H1 (cell line): Measurements from ENCODE around the gene AAGAB. TPM values are rescaled to one million over a fixed set of nuclear protein-coding genes. Genes with fewer than 3 reads are reported as not detected.

Experiments used
- CTCF ChIA-PET: fragments of 300-600 bp; sonication (Branson Sonifier 250); formaldehyde crosslinking; loops from one replicate; lab custom pipeline; 2021; ENCODE audit not compliant: partially characterized antibody; lab: Charles Lee
- POLR2A ChIA-PET: fragments of 300-600 bp; sonication (Branson Sonifier 250); formaldehyde crosslinking; loops from one replicate; lab custom pipeline; 2021; ENCODE audit warnings: inconsistent platforms; ENCODE audit not compliant: partially characterized antibody; lab: Charles Lee
- DNase-seq, 2 experiments: peaks; one replicate each; pipeline versions ENCODE4 v3.0.0 to v3.0.0-alpha.2; 2010 to 2022; ENCODE audit warnings: low spot score in 2 of 2, low read depth in 1 of 2, mixed read lengths in 1 of 2
- FAIRE-seq: peaks from 2 replicates; lab custom pipeline; 2011; peaks lifted over from hg19 to GRCh38; lab: Jason Lieb, UNC
- H2AFZ ChIP-seq: 2 replicates; pipeline ENCODE4 v1.8.1; 2012; ENCODE audit warnings: low read length, inconsistent platforms
- H2AK5ac ChIP-seq: 2 replicates; pipeline ENCODE4 v1.6.1; 2013; ENCODE audit warnings: low read depth, low read length
- H2BK120ac ChIP-seq: replicated peaks from 2 replicates; pipeline ENCODE3; 2013; ENCODE audit warnings: low read depth, low read length, inconsistent platforms
- H2BK12ac ChIP-seq: 2 replicates; pipeline ENCODE4 v1.6.1; 2013; ENCODE audit warnings: low read depth, low read length
- H2BK15ac ChIP-seq: 2 replicates; pipeline ENCODE4 v1.6.1; 2013; ENCODE audit warnings: low read length
- H2BK20ac ChIP-seq: 2 replicates; pipeline ENCODE4 v1.6.1; 2013; ENCODE audit warnings: low read length
- H2BK5ac ChIP-seq: 2 replicates; pipeline ENCODE4 v1.6.1; 2013; ENCODE audit warnings: low read depth, low read length
- H3K14ac ChIP-seq: 2 replicates; pipeline ENCODE4 v1.6.1; 2013; ENCODE audit warnings: inconsistent platforms; ENCODE audit not compliant: insufficient read length
- H3K18ac ChIP-seq: 2 replicates; pipeline ENCODE4 v1.6.1; 2013; ENCODE audit warnings: low read length; ENCODE audit errors: extremely low read depth
- H3K23ac ChIP-seq: 2 replicates; pipeline ENCODE4 v1.6.1; 2013; ENCODE audit warnings: inconsistent platforms; ENCODE audit not compliant: insufficient read length
- H3K23me2 ChIP-seq: 2 replicates; pipeline ENCODE4 v1.6.1; 2013; ENCODE audit warnings: low read depth, low read length
- H3K27ac ChIP-seq: 2 replicates; pipeline ENCODE4 v1.6.1; 2011; ENCODE audit warnings: low read depth, low read length, inconsistent platforms
- H3K27me3 ChIP-seq, 4 experiments: replicated peaks in 1 of 4; 1 replicate in 1 of 4; 2 replicates in 3 of 4; pipeline versions ENCODE4 v1.6.1 to v1.8.1; 2011 to 2013; ENCODE audit warnings: low read length in 3 of 4, mild to moderate bottlenecking in 3 of 4, inconsistent platforms in 2 of 4, mixed read lengths in 2 of 4, moderate library complexity in 1 of 4; ENCODE audit not compliant: control insufficient read depth in 3 of 4, insufficient read depth in 3 of 4; ENCODE audit errors: extremely low read depth in 1 of 4
- H3K36me3 ChIP-seq, 4 experiments: 2 replicates each; pipeline versions ENCODE4 v1.6.1 to v1.8.1; 2011 to 2013; ENCODE audit warnings: mild to moderate bottlenecking in 4 of 4, low read length in 3 of 4, moderate library complexity in 2 of 4, control low read depth in 1 of 4, inconsistent platforms in 1 of 4; ENCODE audit not compliant: insufficient read depth in 4 of 4, control insufficient read depth in 2 of 4
- H3K4ac ChIP-seq: replicated peaks from 2 replicates; pipeline ENCODE3; 2013; ENCODE audit warnings: low read length, low read depth, mixed read lengths, inconsistent platforms; ENCODE audit not compliant: insufficient read length
- H3K4me1 ChIP-seq, 4 experiments: replicated peaks in 1 of 4; 1 replicate in 1 of 4; 2 replicates in 3 of 4; pipeline versions ENCODE4 v1.6.1 to v1.8.1; 2011 to 2013; ENCODE audit warnings: low read length in 3 of 4, inconsistent platforms in 2 of 4, mixed read lengths in 1 of 4; ENCODE audit not compliant: insufficient read depth in 4 of 4, control insufficient read depth in 3 of 4
- H3K4me2 ChIP-seq, 2 experiments: 2 replicates each; pipeline versions ENCODE4 v1.6.1 to v1.8.1; 2011 to 2013; ENCODE audit warnings: low read depth in 2 of 2, low read length in 2 of 2, control low read depth in 1 of 2, inconsistent platforms in 1 of 2, mild to moderate bottlenecking in 1 of 2; ENCODE audit not compliant: insufficient read depth in 1 of 2
- H3K4me3 ChIP-seq, 4 experiments: fragments of 200-600, 300-600 bp in 1 of 4; sonication (generic), shearing (Covaris generic), sonication (Bioruptor Twin) in 1 of 4; 2 replicates each; pipeline versions ENCODE4 v1.5.1 to v1.8.1; 2011 to 2016; ENCODE audit warnings: low read length in 4 of 4, low read depth in 3 of 4, control low read depth in 2 of 4, inconsistent platforms in 2 of 4, mild to moderate bottlenecking in 2 of 4, mixed read lengths in 1 of 4, moderate library complexity in 1 of 4; ENCODE audit not compliant: insufficient read depth in 2 of 4; ENCODE audit errors: extremely low read depth in 1 of 4
- H3K56ac ChIP-seq: replicated peaks from 2 replicates; pipeline ENCODE3; 2013; ENCODE audit warnings: low read depth, mild to moderate bottlenecking, mixed read lengths, low read length, inconsistent platforms; ENCODE audit not compliant: insufficient read length
- H3K79me1 ChIP-seq: 2 replicates; pipeline ENCODE4 v1.6.1; 2013; ENCODE audit warnings: low read depth, low read length, control low read depth
- H3K79me2 ChIP-seq, 2 experiments: 2 replicates each; pipeline versions ENCODE4 v1.6.1 to v1.8.1; 2012 to 2013; ENCODE audit warnings: low read length in 2 of 2, mild to moderate bottlenecking in 2 of 2, inconsistent platforms in 1 of 2; ENCODE audit not compliant: insufficient read depth in 2 of 2, control insufficient read depth in 1 of 2
- H3K9ac ChIP-seq, 4 experiments: replicated peaks in 1 of 4; 1 replicate in 1 of 4; 2 replicates in 3 of 4; pipeline versions ENCODE4 v1.6.1 to v1.8.1; 2011 to 2013; ENCODE audit warnings: low read depth in 3 of 4, low read length in 3 of 4, control low read depth in 2 of 4, mild to moderate bottlenecking in 2 of 4, moderate library complexity in 2 of 4, inconsistent platforms in 1 of 4; ENCODE audit errors: extremely low read depth in 1 of 4
- H3K9me3 ChIP-seq, 2 experiments: 2 replicates each; pipeline versions ENCODE4 v1.6.1 to v1.8.1; 2012 to 2013; ENCODE audit warnings: mild to moderate bottlenecking in 2 of 2, moderate library complexity in 2 of 2, control low read depth in 1 of 2, inconsistent platforms in 1 of 2, low read depth in 1 of 2, low read length in 1 of 2, mixed read lengths in 1 of 2; ENCODE audit not compliant: insufficient read depth in 2 of 2
- H4K20me1 ChIP-seq, 2 experiments: replicated peaks in 1 of 2; 2 replicates each; pipeline versions ENCODE3 to v1.8.1; 2011 to 2013; ENCODE audit warnings: inconsistent platforms in 2 of 2, low read length in 2 of 2, mild to moderate bottlenecking in 1 of 2; ENCODE audit not compliant: insufficient read depth in 2 of 2, control insufficient read depth in 1 of 2
- H4K5ac ChIP-seq: 2 replicates; pipeline ENCODE4 v1.6.1; 2013; ENCODE audit warnings: low read length, low read depth, mixed read lengths, inconsistent platforms; ENCODE audit not compliant: insufficient read length
- H4K8ac ChIP-seq: 2 replicates; pipeline ENCODE4 v1.8.0; 2013; ENCODE audit warnings: mild to moderate bottlenecking, moderate library complexity, low read length, inconsistent platforms; ENCODE audit not compliant: insufficient read depth; ENCODE audit errors: extremely low read depth
- H4K91ac ChIP-seq: replicated peaks from 2 replicates; pipeline ENCODE3; 2013; ENCODE audit warnings: low read length, mixed read lengths, inconsistent platforms; ENCODE audit not compliant: insufficient read length
- RFX5 ChIP-seq: IDR thresholded peaks from 2 replicates; pipeline ENCODE4 v1.6.1; 2011; ENCODE audit warnings: low read depth, low read length, improper control_type of control experiment, borderline replicate concordance
- SAP30 ChIP-seq: fragments of 300-600 bp; sonication (generic); IDR thresholded peaks from 2 replicates; pipeline ENCODE4 v1.7.1; 2012; ENCODE audit warnings: low read length, moderate library complexity, mild to moderate bottlenecking, inconsistent platforms; ENCODE audit not compliant: insufficient read depth, insufficient replicate concordance
- WGBS, 2 experiments: shearing (Covaris generic) in 1 of 2; methylation state at CpG; one replicate each; pipeline versions ENCODE4 v1.1.6 to v1.1.7; 2013 to 2015; ENCODE audit warnings: low lambda C conversion rate in 2 of 2, mixed read lengths in 2 of 2, inconsistent platforms in 1 of 2, low coverage in 1 of 2, missing lambda C conversion rate in 1 of 2; ENCODE audit not compliant: insufficient replicate concordance in 2 of 2, insufficient coverage in 1 of 2, insufficient read length in 1 of 2; ENCODE audit errors: extremely low coverage in 1 of 2, missing lambda C conversion rate in 1 of 2; 5-methylcytosine and 5-hydroxymethylcytosine counted together
- polyA plus RNA-seq, 7 experiments: library from polyadenylated mRNA; depleted of rRNA in 3 of 7; stranded (reverse) in 5 of 7; unstranded in 2 of 7; fragments of >200 nt in 5 of 7; fragments of 200-250 nt in 2 of 7; gene quantifications; 1 replicate in 5 of 7; 2 replicates in 1 of 7; 4 replicates in 1 of 7; pipeline versions ENCODE4 v1.2.1 to v1.2.3, GENCODE V29; 2011 to 2013; ENCODE audit warnings: missing spikeins in 2 of 7, mixed read lengths in 2 of 7
- total RNA-seq: library from RNA; stranded (reverse); fragmentation: NEBNext Ultra II Directional; extraction: Animal tissue kit (Norgen Biotek cat#: 25700); gene quantifications from 2 replicates; pipeline ENCODE4 v1.2.1, GENCODE V29; 2021

The AAGAB gene
- total and polyA plus RNA-seq, 2 of the 8 experiments (the other 6 are each of a cell fraction or from before 2014, with no cell fraction given) = 20.1 to 45.9 TPM

DNA sequence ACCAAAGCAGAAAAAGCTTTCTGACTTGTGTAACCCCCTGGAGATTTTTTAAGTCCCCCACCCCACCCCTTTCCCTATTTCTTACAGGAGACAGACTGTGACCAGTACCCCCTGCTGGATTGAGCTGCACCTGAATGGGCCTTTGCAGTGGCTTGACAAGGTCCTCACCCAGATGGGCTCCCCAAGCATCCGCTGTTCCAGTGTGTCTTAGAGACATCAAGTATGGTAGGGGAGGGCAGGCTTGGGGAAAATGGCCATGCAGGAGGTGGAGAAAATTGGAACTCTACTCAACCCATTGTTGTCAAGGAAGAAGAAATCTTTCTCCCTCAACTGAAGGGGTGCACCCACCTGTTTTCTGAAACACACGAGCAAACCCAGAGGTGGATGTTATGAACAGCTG, 64.1 kb downstream of the AAGAB start:
- DNase-seq (peak in 1 of 2 experiments; percentile 38), FAIRE-seq (no peak)
- no peak overlapping the region for H3K27ac ChIP-seq
- H3K18ac ChIP-seq = no peak overlapping the region
- peaks cover 0 to 20% (median 4%) of the 10 kb centered on the region in 4 experiments; a peak in 6 of 8 replicates for H3K36me3 ChIP-seq
- peaks cover 0 to 3% of the 10 kb centered on the region in 2 experiments for H4K20me1 ChIP-seq
- no peak overlapping the region for H2AFZ ChIP-seq
- H2BK20ac ChIP-seq = no peak overlapping the region
- no peak overlapping the region for H3K4me2 ChIP-seq
- no peak overlapping the region for H3K9ac ChIP-seq
- no peak overlapping the region for H2BK15ac ChIP-seq
- no peak overlapping the region for H3K56ac ChIP-seq
- H2BK120ac ChIP-seq = no peak overlapping the region
- 88% methylated on average over 2 of the region's 2 CpGs; no CpG with 5 or more reads in 1 of the 2 experiments for WGBS, 2 experiments
- no peak overlapping the region for H3K4me3 ChIP-seq
- no peak overlapping the region for H2BK12ac ChIP-seq
- H2AK5ac ChIP-seq = no peak overlapping the region
- H3K4ac ChIP-seq = no peak overlapping the region
- CTCF ChIA-PET = interaction anchor here (0.8 to 1.2 kb wide), 2 partner anchors 111 to 243 kb away, joined by 3 to 4 read pairs; no protein-coding TSS in a partner anchor
- no peaks in the 10 kb centered on the region for H3K79me2 ChIP-seq
- POLR2A ChIA-PET = no interaction called here
- no peak overlapping the region for H3K14ac ChIP-seq
- H2BK5ac ChIP-seq = no peak overlapping the region
- H3K23ac ChIP-seq = no peak overlapping the region
- no peaks in the 10 kb centered on the region for H3K4me1 ChIP-seq
- no peak overlapping the region for H4K8ac ChIP-seq
- no peak overlapping the region for H4K91ac ChIP-seq
- H4K5ac ChIP-seq = no peak overlapping the region
- no peaks in the 10 kb centered on the region for H3K79me1 ChIP-seq
- H3K9me3 ChIP-seq = no peaks in the 10 kb centered on the region
- no peaks in the 10 kb centered on the region for H3K27me3 ChIP-seq
- no peaks in the 10 kb centered on the region for H3K23me2 ChIP-seq
- TF ChIP-seq SAP30 = no peak
- no peak for TF ChIP-seq RFX5
